MM.1S (cell line): Measurements from ENCODE around the gene SAFB.

Source experiments
- DNase-seq: peaks from one replicate; pipeline ENCODE4 v3.0.0-alpha.2; 2015
- H2AFZ ChIP-seq: fragments of 300-600 bp; sonication (generic); 2 replicates; pipeline ENCODE4 v1.6.0; 2016; ENCODE audit warnings: antibody characterized with exemption, low read length
- H3F3A ChIP-seq: fragments of 300-600 bp; sonication (generic); 2 replicates; pipeline ENCODE4 v1.6.1; 2016; ENCODE audit warnings: mild to moderate bottlenecking, antibody characterized with exemption, low read length, moderate library complexity, mixed read lengths; ENCODE audit not compliant: insufficient read depth
- H3K27ac ChIP-seq: fragments of 300-600 bp; sonication (generic); 2 replicates; pipeline ENCODE4 v1.5.1; 2016; ENCODE audit warnings: mild to moderate bottlenecking, low read length
- H3K27me3 ChIP-seq: fragments of 300-600 bp; sonication (generic); replicated peaks from 2 replicates; pipeline ENCODE4 v1.6.0; 2016; ENCODE audit warnings: low read length; ENCODE audit not compliant: insufficient read depth
- H3K36me3 ChIP-seq: fragments of 300-600 bp; sonication (generic); replicated peaks from 2 replicates; pipeline ENCODE4 v1.6.1; 2016; ENCODE audit warnings: mild to moderate bottlenecking, low read length, mixed read lengths; ENCODE audit not compliant: insufficient read depth
- H3K4me1 ChIP-seq: fragments of 300-600 bp; sonication (generic); 2 replicates; pipeline ENCODE4 v1.6.1; 2016; ENCODE audit warnings: low read length, mixed read lengths
- H3K4me2 ChIP-seq: fragments of 300-600 bp; sonication (generic); 2 replicates; pipeline ENCODE4 v1.6.0; 2016; ENCODE audit warnings: low read depth, low read length
- H3K4me3 ChIP-seq: fragments of 300-600 bp; sonication (generic); 2 replicates; pipeline ENCODE4 v1.5.1; 2016; ENCODE audit warnings: low read length, mixed read lengths
- H3K79me2 ChIP-seq: fragments of 300-600 bp; sonication (generic); 2 replicates; pipeline ENCODE4 v1.6.1; 2016; ENCODE audit warnings: mixed run types, low read length, mixed read lengths
- H3K9ac ChIP-seq: fragments of 300-600 bp; sonication (generic); 2 replicates; pipeline ENCODE4 v1.6.1; 2016; ENCODE audit warnings: low read length, mixed read lengths
- H3K9me2 ChIP-seq: fragments of 300-600 bp; sonication (generic); replicated peaks from 2 replicates; pipeline ENCODE4 v1.6.1; 2016; ENCODE audit warnings: mild to moderate bottlenecking, low read length, mixed read lengths; ENCODE audit not compliant: insufficient read depth
- H3K9me3 ChIP-seq: fragments of 300-600 bp; sonication (generic); replicated peaks from 2 replicates; pipeline ENCODE4 v1.6.1; 2016; ENCODE audit warnings: mild to moderate bottlenecking, low read length, mixed read lengths; ENCODE audit not compliant: insufficient read depth
- H4K20me1 ChIP-seq: fragments of 300-600 bp; sonication (generic); 2 replicates; pipeline ENCODE4 v1.6.1; 2016; ENCODE audit warnings: mild to moderate bottlenecking, low read length, moderate library complexity, mixed read lengths; ENCODE audit not compliant: insufficient read depth
- CTCF ChIP-seq: fragments of 300-600 bp; sonication (generic); IDR thresholded peaks from 2 replicates; pipeline ENCODE4 v1.5.1; 2016; ENCODE audit warnings: antibody characterized with exemption, low read length, mixed read lengths
- EZH2 ChIP-seq: fragments of 300-600 bp; sonication (generic); optimal IDR thresholded peaks from 2 replicates; pipeline ENCODE3; 2017; ENCODE audit warnings: low read depth, mild to moderate bottlenecking, antibody characterized with exemption, low read length, mixed read lengths
- EZH2phosphoT487 ChIP-seq: fragments of 300-600 bp; sonication (generic); IDR thresholded peaks from 2 replicates; pipeline ENCODE4 v1.6.1; 2018; ENCODE audit warnings: antibody characterized with exemption, low read length

SAFB gene

GRCh38 chr19:5692723-5693194, 69.9 kb downstream of the SAFB start:
- H3K4me3 ChIP-seq, result no peak overlapping the region
- peak overlapping the region; percentile 93; the same call in 1 of the 2 replicates for H3K4me2 ChIP-seq
- H3K27ac ChIP-seq, result no peak overlapping the region
- H3K9me2 ChIP-seq, result no peaks in the 10 kb centered on the region
- H4K20me1 ChIP-seq, result peaks cover 55% of the 10 kb centered on the region
- H3K4me1 ChIP-seq, result peaks cover 14% of the 10 kb centered on the region
- no peaks in the 10 kb centered on the region for H3K27me3 ChIP-seq
- H3K36me3 ChIP-seq, result peaks cover 33% of the 10 kb centered on the region
- no peak overlapping the region for H2AFZ ChIP-seq
- TF ChIP-seq EZH2phosphoT487 (no peak), CTCF (no peak), EZH2 (no peak)
- H3K9ac ChIP-seq, result no peak overlapping the region
- no peak for DNase-seq
- H3K9me3 ChIP-seq, result no peaks in the 10 kb centered on the region
- peaks cover 73% of the 10 kb centered on the region for H3K79me2 ChIP-seq
- peaks cover 57% of the 10 kb centered on the region for H3F3A ChIP-seq

- H3K4me3 ChIP-seq, result no peak overlapping the region
- peaks cover 14% of the 10 kb centered on the region for H3K4me1 ChIP-seq
- H3K9ac ChIP-seq, result no peak overlapping the region
- no peak overlapping the region for H2AFZ ChIP-seq
- H3K27me3 ChIP-seq, result no peaks in the 10 kb centered on the region
- peaks cover 33% of the 10 kb centered on the region for H3K36me3 ChIP-seq
- peak; percentile 6 for DNase-seq
- H3K27ac ChIP-seq, result no peak overlapping the region
- peaks cover 63% of the 10 kb centered on the region for H3F3A ChIP-seq
- no peaks in the 10 kb centered on the region for H3K9me3 ChIP-seq
- H3K79me2 ChIP-seq, result peaks cover 79% of the 10 kb centered on the region
- no peaks in the 10 kb centered on the region for H3K9me2 ChIP-seq
- peaks cover 62% of the 10 kb centered on the region for H4K20me1 ChIP-seq
- no peak overlapping the region for H3K4me2 ChIP-seq
- TF ChIP-seq EZH2 (no peak), CTCF (no peak), EZH2phosphoT487 (no peak)
Measured at GRCh38 chr19:5693195-5694166, 70.6 kb downstream of the SAFB start.

GRCh38 chr19:5694167-5694955, 71.5 kb downstream of the SAFB start:
- peaks cover 88% of the 10 kb centered on the region for H3K79me2 ChIP-seq

More at GRCh38 chr19:5694167-5694955, 71.5 kb downstream of the SAFB start:
- Histone ChIP-seq H3K27ac (no peak overlapping the region), H3K9me2 (no peaks in the 10 kb centered on the region), H3K4me2 (no peak overlapping the region), H3K4me1 (peaks cover 14% of the 10 kb centered on the region), H2AFZ (no peak overlapping the region), H3K9ac (no peak overlapping the region), H3K4me3 (no peak overlapping the region), H3F3A (peaks cover 58% of the 10 kb centered on the region), H3K9me3 (no peaks in the 10 kb centered on the region), H3K36me3 (peaks cover 42% of the 10 kb centered on the region), H4K20me1 (peaks cover 67% of the 10 kb centered on the region), H3K27me3 (no peaks in the 10 kb centered on the region)
- DNase-seq, result no peak
- TF ChIP-seq EZH2phosphoT487 (no peak), EZH2 (no peak)
